Neural progenitor cell (in vitro differentiated cells): Measurements from ENCODE around the gene LRRC8B. TPM values are rescaled to one million over a fixed set of nuclear protein-coding genes. Genes with fewer than 3 reads are reported as not detected.
"Not testable (repeated sequence)": the region's sequence is repeated elsewhere in the genome, so short reads cannot be mapped to it uniquely, and the experiment has no call there.

Experiments
- DNase-seq: peaks from one replicate; pipeline ENCODE4 v3.0.0-alpha.2; 2016; ENCODE audit warnings: low spot score
- H2AFZ ChIP-seq: fragments of 200-600 bp; sonication (generic); replicated peaks from 2 replicates; pipeline ENCODE4 v1.6.1; 2016; ENCODE audit warnings: antibody characterized with exemption
- H3F3A ChIP-seq: fragments of 200-600 bp; sonication (generic); 2 replicates; pipeline ENCODE4 v1.6.1; 2016; ENCODE audit warnings: antibody characterized with exemption, low read depth
- H3K27ac ChIP-seq: fragments of 200-600 bp; sonication (generic); 2 replicates; pipeline ENCODE4 v1.5.1; 2016; ENCODE audit warnings: mild to moderate bottlenecking
- H3K27me3 ChIP-seq: fragments of 200-600 bp; sonication (generic); 2 replicates; pipeline ENCODE4 v1.6.1; 2016; ENCODE audit warnings: mild to moderate bottlenecking, moderate library complexity
- H3K36me3 ChIP-seq: fragments of 200-600 bp; sonication (generic); 2 replicates; pipeline ENCODE4 v1.5.1; 2016
- H3K4me1 ChIP-seq: fragments of 200-600 bp; sonication (generic); 2 replicates; pipeline ENCODE4 v1.6.1; 2016; ENCODE audit warnings: mixed run types
- H3K4me2 ChIP-seq: fragments of 200-600 bp; sonication (generic); 2 replicates; pipeline ENCODE4 v1.6.1; 2016
- H3K4me3 ChIP-seq: fragments of 200-600 bp; sonication (generic); 2 replicates; pipeline ENCODE4 v1.5.1; 2016
- H3K79me2 ChIP-seq: fragments of 200-600 bp; sonication (generic); 2 replicates; pipeline ENCODE4 v1.6.1; 2016; ENCODE audit warnings: low read depth
- H3K9ac ChIP-seq: fragments of 200-600 bp; sonication (generic); 2 replicates; pipeline ENCODE4 v1.6.1; 2016
- H3K9me3 ChIP-seq: fragments of 200-600 bp; sonication (generic); 2 replicates; pipeline ENCODE4 v1.5.1; 2016; ENCODE audit warnings: low read depth
- H4K20me1 ChIP-seq: fragments of 200-600 bp; sonication (generic); 2 replicates; pipeline ENCODE4 v1.6.1; 2016; ENCODE audit warnings: low read depth
- H3K27ac Mint-ChIP-seq: 3 replicates; pipeline ENCODE4 v1.8.0; 2021; ENCODE audit warnings: mixed read lengths
- H3K27me3 Mint-ChIP-seq: 2 replicates; pipeline ENCODE4 v1.8.0; 2022; ENCODE audit warnings: low read depth, mild to moderate bottlenecking, inconsistent platforms, moderate library complexity, mixed read lengths; ENCODE audit not compliant: insufficient read depth
- H3K36me3 Mint-ChIP-seq: 3 replicates; pipeline ENCODE4 v1.8.0; 2021; ENCODE audit warnings: mixed read lengths
- H3K4me1 Mint-ChIP-seq: 3 replicates; pipeline ENCODE4 v1.8.0; 2021; ENCODE audit warnings: mixed read lengths
- H3K4me3 Mint-ChIP-seq: 3 replicates; pipeline ENCODE4 v1.8.0; 2021; ENCODE audit warnings: mild to moderate bottlenecking, moderate library complexity, mixed read lengths
- H3K9me3 Mint-ChIP-seq: 3 replicates; pipeline ENCODE4 v1.8.0; 2020; ENCODE audit warnings: mixed read lengths
- CTCF ChIP-seq: fragments of 200-600 bp; sonication (generic); IDR thresholded peaks from 2 replicates; pipeline ENCODE4 v1.5.1; 2017; ENCODE audit warnings: antibody characterized with exemption, mild to moderate bottlenecking
- EZH2 ChIP-seq: fragments of 200-600 bp; sonication (generic); IDR thresholded peaks from 2 replicates; pipeline ENCODE4 v1.6.1; 2017; ENCODE audit warnings: antibody characterized with exemption, mild to moderate bottlenecking, moderate library complexity
- EZH2phosphoT487 ChIP-seq: fragments of 200-600 bp; sonication (generic); IDR thresholded peaks from 2 replicates; pipeline ENCODE4 v1.6.1; 2017; ENCODE audit warnings: antibody characterized with exemption
- total RNA-seq: library from RNA; depleted of rRNA; stranded (reverse); fragments of >200 nt; gene quantifications from 2 replicates; pipeline ENCODE4 v1.2.3, GENCODE V29; 2015; ENCODE audit warnings: low replicate concordance

Gene LRRC8B
- total RNA-seq, 1 donor from 2014 or later: 37.3 TPM

- H3K9ac ChIP-seq: no peak overlapping the region
- H3K9me3 ChIP-seq: no peaks in the 10 kb centered on the region
- Mint-ChIP-seq H3K27ac (no peak overlapping the region), H3K36me3 (peaks cover 20% of the 10 kb centered on the region), H3K4me3 (no peak overlapping the region), H3K27me3 (peaks cover 2% of the 10 kb centered on the region), H3K4me1 (peaks cover 15% of the 10 kb centered on the region), H3K9me3 (no peaks in the 10 kb centered on the region)
- no peak overlapping the region for H3K4me3 ChIP-seq
- H3K27me3 ChIP-seq: no peaks in the 10 kb centered on the region
- H2AFZ ChIP-seq: no peak overlapping the region
- TF ChIP-seq CTCF (no peak), EZH2phosphoT487 (no peak)
- no peak for DNase-seq
- peaks cover 29% of the 10 kb centered on the region for H3K4me1 ChIP-seq
- H3K27ac ChIP-seq: no peak overlapping the region
- peak overlapping the region; percentile 25 for H3K4me2 ChIP-seq
- H3K79me2 ChIP-seq: peaks cover 72% of the 10 kb centered on the region
- peaks cover 27% of the 10 kb centered on the region for H4K20me1 ChIP-seq
- peaks cover 5% of the 10 kb centered on the region for H3K36me3 ChIP-seq
- H3F3A ChIP-seq: no peaks in the 10 kb centered on the region
Observed at GRCh38 chr1:89589515-89589914, 64.9 kb downstream of the LRRC8B start.

GRCh38 chr1:89590341-89591080, 65.9 kb downstream of the LRRC8B start:
- H3K9ac ChIP-seq: no peak overlapping the region
- peaks cover 66% of the 10 kb centered on the region for H3K79me2 ChIP-seq
- no peaks in the 10 kb centered on the region for H3K36me3 ChIP-seq
- H3K4me3 ChIP-seq: no peak overlapping the region
- no peak for DNase-seq
- H3K4me3 Mint-ChIP-seq: no peak overlapping the region
- H2AFZ ChIP-seq: no peak overlapping the region
- no peaks in the 10 kb centered on the region for H3K27me3 ChIP-seq
- no peaks in the 10 kb centered on the region for H3F3A ChIP-seq
- TF ChIP-seq CTCF: no peak
- TF ChIP-seq EZH2phosphoT487: no peak
- no peak for TF ChIP-seq EZH2
- H3K27ac Mint-ChIP-seq: no peak overlapping the region
- peak overlapping the region; percentile 48 for H3K4me2 ChIP-seq
- peaks cover 13% of the 10 kb centered on the region for H3K36me3 Mint-ChIP-seq
- H3K9me3 ChIP-seq: no peaks in the 10 kb centered on the region
- H3K4me1 Mint-ChIP-seq: peaks cover 15% of the 10 kb centered on the region
- H3K27ac ChIP-seq: peak overlapping the region; percentile 59
- peaks cover 2% of the 10 kb centered on the region for H3K27me3 Mint-ChIP-seq
- peaks cover 27% of the 10 kb centered on the region for H4K20me1 ChIP-seq
- no peaks in the 10 kb centered on the region for H3K9me3 Mint-ChIP-seq
- H3K4me1 ChIP-seq: peaks cover 31% of the 10 kb centered on the region

- not testable (repeated sequence) for H3K9me3 ChIP-seq, H3K4me3 Mint-ChIP-seq, H3K27ac Mint-ChIP-seq, H3K4me3 ChIP-seq, DNase-seq, H3K9me3 Mint-ChIP-seq, H3K4me2 ChIP-seq, H3K27ac ChIP-seq, H3K36me3 ChIP-seq, H2AFZ ChIP-seq, H3K27me3 Mint-ChIP-seq, H3K9ac ChIP-seq, H3F3A ChIP-seq, H3K4me1 Mint-ChIP-seq, H3K27me3 ChIP-seq
- peaks cover 32% of the 10 kb centered on the region for H3K4me1 ChIP-seq
- peaks cover 42% of the 10 kb centered on the region for H3K79me2 ChIP-seq
- H3K36me3 Mint-ChIP-seq: peaks cover 12% of the 10 kb centered on the region
- H4K20me1 ChIP-seq: peaks cover 21% of the 10 kb centered on the region
Observed at GRCh38 chr1:89592861-89593302, 68.3 kb downstream of the LRRC8B start.

- Mint-ChIP-seq H3K4me1 (no peaks in the 10 kb centered on the region), H3K36me3 (peaks cover 7% of the 10 kb centered on the region), H3K9me3 (no peaks in the 10 kb centered on the region), H3K27ac (no peak overlapping the region), H3K4me3 (no peak overlapping the region), H3K27me3 (peaks cover 2% of the 10 kb centered on the region)
- Histone ChIP-seq H3K27ac (no peak overlapping the region), H3K36me3 (no peaks in the 10 kb centered on the region), H3K4me1 (peaks cover 43% of the 10 kb centered on the region), H3K4me3 (no peak overlapping the region), H3K9ac (no peak overlapping the region), H3K9me3 (no peaks in the 10 kb centered on the region), H3F3A (peaks cover 4% of the 10 kb centered on the region), H4K20me1 (peaks cover 8% of the 10 kb centered on the region), H3K79me2 (peaks cover 29% of the 10 kb centered on the region), H2AFZ (no peak overlapping the region), H3K27me3 (no peaks in the 10 kb centered on the region), H3K4me2 (no peak overlapping the region)
- no peak for DNase-seq
- no peak for TF ChIP-seq CTCF
- no peak for TF ChIP-seq EZH2phosphoT487
- TF ChIP-seq EZH2: no peak
Observed at GRCh38 chr1:89594096-89594740, 69.6 kb downstream of the LRRC8B start.
